Endothelial cell of umbilical vein (primary cell): ENCODE results near the gene ALG2. TPM values are rescaled to one million over a fixed set of nuclear protein-coding genes. Genes with fewer than 3 reads are reported as not detected.
A peak's percentile ranks its signal among the peaks of the same experiment; 100 is the strongest.

ENCODE experiments used
- BruUV-seq: library from RNA; stranded (reverse); fragments of 400-500 nt; replicated peaks from 2 replicates; lab custom pipeline; 2021; lab: Mats Ljungman, UMichigan
- CTCF ChIA-PET: fragments of 300-600, 350-600 bp; sonication (Branson Sonifier 250); formaldehyde crosslinking; loops from one replicate; lab custom pipeline; 2021; ENCODE audit warnings: antibody characterized with exemption, inconsistent platforms; lab: Charles Lee
- POLR2A ChIA-PET: fragments of 300-600, 350-600 bp; sonication (Branson Sonifier 250); formaldehyde crosslinking; loops from one replicate; lab custom pipeline; 2021; ENCODE audit warnings: antibody characterized with exemption, inconsistent platforms; lab: Charles Lee
- DNase-seq: peaks from one replicate; pipeline ENCODE4 v3.0.0-alpha.2; 2011; ENCODE audit warnings: low read depth, low spot score
- FAIRE-seq: peaks from 2 replicates; lab custom pipeline; 2011; peaks lifted over from hg19 to GRCh38; lab: Jason Lieb, UNC
- H2AFZ ChIP-seq: 2 replicates; pipeline ENCODE4 v1.6.0; 2012; ENCODE audit warnings: low read depth, low read length, control low read depth, inconsistent platforms
- H3K27ac ChIP-seq: 2 replicates; pipeline ENCODE4 v1.5.1; 2011; ENCODE audit warnings: low read depth, mild to moderate bottlenecking, control low read depth, low read length, moderate library complexity; ENCODE audit not compliant: insufficient read depth
- H3K27me3 ChIP-seq, 2 experiments: 2 replicates each; pipeline versions ENCODE4 v1.6.0 to v1.6.1; 2011; ENCODE audit warnings: low read length in 2 of 2, mixed read lengths in 1 of 2; ENCODE audit not compliant: control insufficient read depth in 2 of 2, insufficient read depth in 2 of 2
- H3K36me3 ChIP-seq, 2 experiments: 2 replicates in 1 of 2; 3 replicates in 1 of 2; pipeline ENCODE4 v1.5.1; 2011; ENCODE audit warnings: low read length in 2 of 2, mild to moderate bottlenecking in 1 of 2, moderate library complexity in 1 of 2; ENCODE audit not compliant: control insufficient read depth in 2 of 2, insufficient read depth in 2 of 2; ENCODE audit errors: extremely low read depth in 1 of 2
- H3K4me1 ChIP-seq: 3 replicates; pipeline ENCODE4 v1.5.1; 2011; ENCODE audit warnings: mild to moderate bottlenecking, low read length; ENCODE audit not compliant: control insufficient read depth, insufficient read depth; ENCODE audit errors: extremely low read depth
- H3K4me2 ChIP-seq: 2 replicates; pipeline ENCODE4 v1.6.1; 2011; ENCODE audit warnings: low read length, control low read depth, mixed read lengths; ENCODE audit not compliant: insufficient read depth
- H3K4me3 ChIP-seq, 3 experiments: fragments of 200-600 bp in 1 of 3; sonication (generic), shearing (Covaris generic) in 1 of 3; replicated peaks in 1 of 3; 2 replicates each; pipeline ENCODE4 v1.5.1; 2011 to 2016; ENCODE audit warnings: control low read depth in 3 of 3, low read length in 3 of 3, mild to moderate bottlenecking in 2 of 3, inconsistent platforms in 1 of 3, low read depth in 1 of 3, moderate library complexity in 1 of 3; ENCODE audit not compliant: insufficient read depth in 1 of 3
- H3K79me2 ChIP-seq: 2 replicates; pipeline ENCODE4 v1.6.0; 2012; ENCODE audit warnings: low read length, inconsistent platforms; ENCODE audit not compliant: control insufficient read depth, insufficient read depth
- H3K9ac ChIP-seq: replicated peaks from 2 replicates; pipeline ENCODE3; 2011; ENCODE audit warnings: low read length, control low read depth; ENCODE audit not compliant: insufficient read depth; ENCODE audit errors: extremely low read depth
- H3K9me1 ChIP-seq: replicated peaks from 3 replicates; pipeline ENCODE4 v1.6.0; 2011; ENCODE audit warnings: mild to moderate bottlenecking, low read length; ENCODE audit not compliant: control insufficient read depth, insufficient read depth; ENCODE audit errors: extremely low read depth
- H3K9me3 ChIP-seq: replicated peaks from 2 replicates; pipeline ENCODE4 v1.5.1; 2012; ENCODE audit warnings: low read length, inconsistent platforms; ENCODE audit not compliant: control insufficient read depth, insufficient read depth
- H4K20me1 ChIP-seq: replicated peaks from 2 replicates; pipeline ENCODE3; 2011; ENCODE audit warnings: mild to moderate bottlenecking, low read length; ENCODE audit not compliant: control insufficient read depth, insufficient read depth; ENCODE audit errors: extremely low read depth
- EZH2 ChIP-seq: IDR thresholded peaks from 2 replicates; pipeline ENCODE4 v1.6.1; 2012; ENCODE audit warnings: borderline replicate concordance, low read depth, mild to moderate bottlenecking, moderate library complexity, low read length, inconsistent platforms; ENCODE audit not compliant: severe bottlenecking
- FOS ChIP-seq: IDR thresholded peaks from 2 replicates; pipeline ENCODE4 v1.6.1; 2011; ENCODE audit warnings: mild to moderate bottlenecking, low read length, moderate library complexity, borderline replicate concordance; ENCODE audit not compliant: insufficient read depth
- GATA2 ChIP-seq: IDR thresholded peaks from 2 replicates; pipeline ENCODE4 v1.7.0; 2011; ENCODE audit warnings: low read depth, mild to moderate bottlenecking, moderate library complexity, mixed read lengths, low read length; ENCODE audit not compliant: insufficient read length, insufficient read depth
- JUN ChIP-seq: IDR thresholded peaks from 2 replicates; pipeline ENCODE4 v1.6.1; 2011; ENCODE audit warnings: borderline replicate concordance, low read depth; ENCODE audit not compliant: insufficient read length, insufficient read depth
- MYC ChIP-seq: IDR thresholded peaks from one replicate; pipeline ENCODE4 v1.6.1; 2011; ENCODE audit warnings: mild to moderate bottlenecking, low read depth, low read length
- POLR2A ChIP-seq: IDR thresholded peaks from 2 replicates; pipeline ENCODE4 v1.6.1; 2012; ENCODE audit warnings: low read depth, mild to moderate bottlenecking, control low read depth, low read length
- POLR2AphosphoS5 ChIP-seq: IDR thresholded peaks from 2 replicates; pipeline ENCODE4 v1.6.1; 2012; ENCODE audit warnings: low read depth, mild to moderate bottlenecking, control low read depth, low read length, moderate library complexity; ENCODE audit not compliant: insufficient read depth
- dilution Hi-C: fragments of 300-500 bp; cut with MboI; formaldehyde crosslinking; loops from one replicate; pipeline ENCODE4 v1.15.0; 2019; ENCODE audit warnings: low sequenced_read_pairs; ENCODE audit not compliant: extremely low pct_ligation_motif_present
- intact Hi-C: fragments of 100-400 bp; cut with micrococcal nuclease; formaldehyde crosslinking; loops from one replicate; pipeline ENCODE4 v1.10.0; 2022
- polyA plus RNA-seq, 4 experiments: library from polyadenylated mRNA; depleted of rRNA in 3 of 4; stranded (reverse) in 3 of 4; unstranded in 1 of 4; fragments of >200 nt; gene quantifications; 2 replicates each; pipeline versions ENCODE4 v1.2.1 to v1.2.3, GENCODE V29; 2011 to 2012; ENCODE audit warnings: missing spikeins in 1 of 4
- total RNA-seq: library from RNA; stranded (reverse); gene quantifications from 2 replicates; pipeline ENCODE4 v1.2.3, GENCODE V29; 2021
- TF ChIP-seq, protein P1 (sequence below), 2 donors: IDR thresholded peaks; 1 replicate in 1 of 2; 2 replicates in 1 of 2; pipeline ENCODE4 v1.5.1; 2011; ENCODE audit warnings: low read length in 2 of 2, mild to moderate bottlenecking in 2 of 2, moderate library complexity in 2 of 2, control low read depth in 1 of 2, inconsistent platforms in 1 of 2, low read depth in 1 of 2; ENCODE audit not compliant: insufficient read depth in 1 of 2; ENCODE audit errors: extremely low read depth in 1 of 2
- TF ChIP-seq, protein P2 (sequence below): IDR thresholded peaks from 2 replicates; pipeline ENCODE4 v1.6.1; 2011; ENCODE audit not compliant: insufficient read depth, insufficient read length

ALG2 gene
- total and polyA plus RNA-seq, 2 donors (not counting 3 experiments of a cell fraction or from before 2014, with no cell fraction given): 32.4 to 40.7 TPM

DNA sequence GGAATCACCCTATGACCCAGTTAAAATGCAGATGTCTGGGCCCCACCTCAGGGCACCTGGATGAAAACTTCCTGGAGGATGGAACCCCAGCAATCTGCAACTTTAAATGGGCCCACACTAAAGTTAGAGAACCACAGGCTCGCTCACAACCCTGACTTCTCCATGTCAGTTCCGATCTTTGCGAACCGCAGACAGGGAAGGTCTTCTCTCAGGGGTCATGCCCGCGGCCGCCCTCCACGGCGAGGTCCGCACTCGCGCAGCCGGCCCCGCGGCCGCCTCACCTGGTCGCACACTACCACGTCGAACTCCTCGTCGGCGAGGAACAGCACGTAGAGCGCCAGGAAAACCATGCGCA lies 499 bp downstream of the ALG2 start:
- intact Hi-C loops (no loop called here), dilution Hi-C loops (no loop called here)
- POLR2A ChIA-PET: interaction anchor here (0.6 to 1.9 kb wide), 4 partner anchors 12 to 603 kb away, joined by 3 to 13 read pairs (median 7); no protein-coding TSS in a partner anchor
- TF ChIP-seq, protein P1, sequence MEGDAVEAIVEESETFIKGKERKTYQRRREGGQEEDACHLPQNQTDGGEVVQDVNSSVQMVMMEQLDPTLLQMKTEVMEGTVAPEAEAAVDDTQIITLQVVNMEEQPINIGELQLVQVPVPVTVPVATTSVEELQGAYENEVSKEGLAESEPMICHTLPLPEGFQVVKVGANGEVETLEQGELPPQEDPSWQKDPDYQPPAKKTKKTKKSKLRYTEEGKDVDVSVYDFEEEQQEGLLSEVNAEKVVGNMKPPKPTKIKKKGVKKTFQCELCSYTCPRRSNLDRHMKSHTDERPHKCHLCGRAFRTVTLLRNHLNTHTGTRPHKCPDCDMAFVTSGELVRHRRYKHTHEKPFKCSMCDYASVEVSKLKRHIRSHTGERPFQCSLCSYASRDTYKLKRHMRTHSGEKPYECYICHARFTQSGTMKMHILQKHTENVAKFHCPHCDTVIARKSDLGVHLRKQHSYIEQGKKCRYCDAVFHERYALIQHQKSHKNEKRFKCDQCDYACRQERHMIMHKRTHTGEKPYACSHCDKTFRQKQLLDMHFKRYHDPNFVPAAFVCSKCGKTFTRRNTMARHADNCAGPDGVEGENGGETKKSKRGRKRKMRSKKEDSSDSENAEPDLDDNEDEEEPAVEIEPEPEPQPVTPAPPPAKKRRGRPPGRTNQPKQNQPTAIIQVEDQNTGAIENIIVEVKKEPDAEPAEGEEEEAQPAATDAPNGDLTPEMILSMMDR (IDR thresholded peaks at IDR 0.05; ENCODE audit: extremely low read depth in 1 of 2, insufficient read depth in 1 of 2, low read depth in 1 of 2, low read length in 2 of 2): no peak
- TF ChIP-seq FOS (no peak), MYC (no peak), POLR2A (no peak)
- H4K20me1 ChIP-seq: peaks cover 10% of the 10 kb centered on the region
- peak overlapping the region; percentile 44 for H2AFZ ChIP-seq
- BruUV-seq: no TSS peak
- H3K9me3 ChIP-seq: no peaks in the 10 kb centered on the region
- CTCF ChIA-PET: interaction anchor here (0.9 to 4.7 kb wide), 7 partner anchors 11 to 790 kb away, joined by 3 to 43 read pairs (median 7); no protein-coding TSS in a partner anchor
- peak overlapping the region; percentile 98 for H3K4me2 ChIP-seq
- H3K9ac ChIP-seq: peak overlapping the region; percentile 99
- DNase-seq (no peak), FAIRE-seq (no peak)
- peaks cover 7 to 14% of the 10 kb centered on the region in 2 experiments for H3K36me3 ChIP-seq
- H3K9me1 ChIP-seq: no peaks in the 10 kb centered on the region
- H3K79me2 ChIP-seq: peaks cover 89% of the 10 kb centered on the region
- H3K27me3 ChIP-seq: no peaks in the 10 kb centered on the region
- peaks cover 28% of the 10 kb centered on the region for H3K4me1 ChIP-seq
- peak overlapping the region; percentile 99 for H3K27ac ChIP-seq
- peak overlapping the region; percentile 55 to 98 (median 75) for H3K4me3 ChIP-seq

DNA sequence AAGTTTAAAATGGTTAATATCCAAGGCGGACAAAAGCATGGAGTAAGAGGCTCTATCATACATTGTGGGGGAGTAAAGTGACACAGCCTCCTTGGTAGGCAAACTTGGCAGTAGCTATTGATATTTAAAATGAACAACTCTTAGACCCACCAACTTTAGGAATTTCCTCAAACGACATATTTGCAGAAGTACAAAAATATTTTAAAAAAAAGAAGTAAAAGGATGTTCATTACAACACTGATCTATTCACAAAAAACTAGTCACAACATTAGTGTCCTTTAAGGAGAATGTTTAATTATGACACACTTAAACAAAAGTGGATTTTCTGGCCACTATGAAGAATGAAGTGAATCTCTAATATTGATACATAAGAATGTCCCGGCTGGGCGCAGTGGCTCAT lies 1.7 kb downstream of the ALG2 start:
- dilution Hi-C loops (no loop called here), intact Hi-C loops (no loop called here)
- FAIRE-seq (no peak), DNase-seq (no peak)
- Histone ChIP-seq H3K27me3 (no peaks in the 10 kb centered on the region), H3K27ac (no peak overlapping the region), H4K20me1 (peaks cover 12% of the 10 kb centered on the region), H3K4me2 (peak overlapping the region; percentile 46), H3K36me3 (peaks cover 7 to 13% of the 10 kb centered on the region in 2 experiments), H3K4me1 (peaks cover 26% of the 10 kb centered on the region), H3K79me2 (peaks cover 77% of the 10 kb centered on the region), H3K9ac (no peak overlapping the region), H2AFZ (no peak overlapping the region), H3K4me3 (no peak overlapping the region), H3K9me3 (no peaks in the 10 kb centered on the region), H3K9me1 (no peaks in the 10 kb centered on the region)
- TF ChIP-seq POLR2A (no peak), MYC (no peak), FOS (no peak), GATA2 (no peak), JUN (no peak), EZH2 (no peak), POLR2AphosphoS5 (no peak)
- TF ChIP-seq, protein P1 (IDR thresholded peaks at IDR 0.05; ENCODE audit: extremely low read depth in 1 of 2, insufficient read depth in 1 of 2, low read depth in 1 of 2, low read length in 2 of 2): no peak
- TF ChIP-seq, protein P2, sequence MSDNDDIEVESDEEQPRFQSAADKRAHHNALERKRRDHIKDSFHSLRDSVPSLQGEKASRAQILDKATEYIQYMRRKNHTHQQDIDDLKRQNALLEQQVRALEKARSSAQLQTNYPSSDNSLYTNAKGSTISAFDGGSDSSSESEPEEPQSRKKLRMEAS: no peak
- BruUV-seq: no TSS peak
- ChIA-PET CTCF (interaction anchor here (2.1 to 4.7 kb wide), 2 partner anchors 13 to 35 kb away, joined by 10 to 43 read pairs; no protein-coding TSS in a partner anchor), POLR2A (no interaction called here)
